Subcutaneous adipose tissue (tissue), 4 donors: ENCODE results near the gene ELSPBP1. TPM values are rescaled to one million over a fixed set of nuclear protein-coding genes. Genes with fewer than 3 reads are reported as not detected.

Experiments
- total RNA-seq, 4 donors: library from RNA; depleted of rRNA; stranded (reverse); fragments of >200 nt; gene quantifications; one replicate each; pipeline ENCODE4 v1.1.0, GENCODE V29; 2016
- TF ChIP-seq, protein P1 (sequence below): fragments of 450-650 bp; IDR thresholded peaks from one replicate; pipeline ENCODE4 v1.5.1; 2016; ENCODE audit warnings: low read depth, mild to moderate bottlenecking, control low read depth, antibody characterized with exemption, moderate library complexity

The ELSPBP1 gene
- total RNA-seq, 4 donors from 2014 or later, result not detected

DNA sequence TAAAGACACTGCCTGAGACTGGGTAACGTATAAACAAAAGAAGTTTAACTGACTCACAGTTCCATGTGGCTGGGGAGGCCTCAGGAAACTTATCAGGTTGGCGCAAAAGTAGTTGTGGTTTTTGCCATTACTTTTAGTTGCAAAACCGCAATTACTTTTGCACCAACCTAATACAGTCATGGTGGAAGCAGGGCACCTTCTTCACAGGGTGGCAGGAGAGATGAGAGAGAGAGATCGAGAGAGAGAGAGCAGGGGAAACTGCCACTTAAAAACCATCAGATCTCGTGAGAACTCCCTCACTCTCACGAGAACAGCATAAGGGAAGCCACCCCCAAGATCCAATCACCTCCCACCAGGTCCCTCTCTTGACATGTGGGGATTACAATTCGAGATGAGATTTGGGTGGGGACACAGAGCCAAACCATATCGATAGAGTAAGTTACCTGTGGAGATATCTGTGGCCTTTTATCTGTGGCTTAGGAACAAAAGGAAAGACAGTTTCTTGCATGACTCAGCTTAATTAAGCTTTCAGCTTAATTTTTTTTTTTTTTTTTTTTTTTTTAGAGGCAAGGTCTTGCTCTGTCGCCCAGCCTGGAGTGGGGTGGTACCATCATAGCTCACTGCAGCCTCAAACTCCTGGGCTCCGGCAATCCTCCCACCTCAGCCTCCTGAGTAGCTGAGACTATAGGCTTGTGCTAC lies 57.1 kb downstream of the ELSPBP1 start:
- TF ChIP-seq, protein P1, sequence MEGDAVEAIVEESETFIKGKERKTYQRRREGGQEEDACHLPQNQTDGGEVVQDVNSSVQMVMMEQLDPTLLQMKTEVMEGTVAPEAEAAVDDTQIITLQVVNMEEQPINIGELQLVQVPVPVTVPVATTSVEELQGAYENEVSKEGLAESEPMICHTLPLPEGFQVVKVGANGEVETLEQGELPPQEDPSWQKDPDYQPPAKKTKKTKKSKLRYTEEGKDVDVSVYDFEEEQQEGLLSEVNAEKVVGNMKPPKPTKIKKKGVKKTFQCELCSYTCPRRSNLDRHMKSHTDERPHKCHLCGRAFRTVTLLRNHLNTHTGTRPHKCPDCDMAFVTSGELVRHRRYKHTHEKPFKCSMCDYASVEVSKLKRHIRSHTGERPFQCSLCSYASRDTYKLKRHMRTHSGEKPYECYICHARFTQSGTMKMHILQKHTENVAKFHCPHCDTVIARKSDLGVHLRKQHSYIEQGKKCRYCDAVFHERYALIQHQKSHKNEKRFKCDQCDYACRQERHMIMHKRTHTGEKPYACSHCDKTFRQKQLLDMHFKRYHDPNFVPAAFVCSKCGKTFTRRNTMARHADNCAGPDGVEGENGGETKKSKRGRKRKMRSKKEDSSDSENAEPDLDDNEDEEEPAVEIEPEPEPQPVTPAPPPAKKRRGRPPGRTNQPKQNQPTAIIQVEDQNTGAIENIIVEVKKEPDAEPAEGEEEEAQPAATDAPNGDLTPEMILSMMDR, result no peak

DNA sequence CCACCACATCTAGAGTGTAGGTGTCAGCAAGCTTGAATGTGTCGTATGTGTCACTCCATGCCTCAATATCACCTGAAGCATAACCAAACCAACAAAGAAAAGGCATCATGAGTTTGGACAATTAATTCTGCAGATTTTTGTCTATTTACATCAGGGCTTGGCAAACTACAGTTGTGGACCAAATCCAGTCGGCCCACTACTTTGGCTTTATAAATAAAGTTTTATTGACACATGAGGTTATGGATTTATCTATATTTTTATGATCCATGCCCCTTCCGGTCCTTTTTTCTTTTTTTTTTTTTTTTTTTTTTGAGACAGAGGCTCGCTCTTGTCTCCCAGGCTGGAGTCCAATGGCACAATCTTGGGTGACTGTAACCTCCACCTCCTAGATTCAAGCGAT lies 58.6 kb downstream of the ELSPBP1 start:
- TF ChIP-seq, protein P1, result no peak

DNA sequence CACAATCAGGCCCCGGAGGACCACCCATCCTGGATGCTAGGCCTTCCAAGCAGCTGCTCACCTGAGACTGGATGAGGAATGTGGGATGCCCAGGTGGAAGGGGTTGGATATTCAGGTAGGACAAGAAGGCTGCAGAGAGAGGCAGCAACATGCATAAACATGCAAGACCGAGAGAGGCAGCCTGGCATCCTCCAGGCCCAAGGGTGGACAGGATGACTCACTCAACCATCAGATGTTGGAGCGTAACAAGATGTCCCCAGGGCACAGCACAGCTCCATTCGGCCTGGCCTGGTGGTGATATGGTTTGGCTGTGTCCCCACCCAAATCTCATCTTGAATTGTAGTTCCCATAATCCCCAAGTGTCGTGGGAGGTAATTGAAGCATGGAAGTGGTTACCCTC lies 59.4 kb downstream of the ELSPBP1 start:
- TF ChIP-seq, protein P1, result no peak

DNA sequence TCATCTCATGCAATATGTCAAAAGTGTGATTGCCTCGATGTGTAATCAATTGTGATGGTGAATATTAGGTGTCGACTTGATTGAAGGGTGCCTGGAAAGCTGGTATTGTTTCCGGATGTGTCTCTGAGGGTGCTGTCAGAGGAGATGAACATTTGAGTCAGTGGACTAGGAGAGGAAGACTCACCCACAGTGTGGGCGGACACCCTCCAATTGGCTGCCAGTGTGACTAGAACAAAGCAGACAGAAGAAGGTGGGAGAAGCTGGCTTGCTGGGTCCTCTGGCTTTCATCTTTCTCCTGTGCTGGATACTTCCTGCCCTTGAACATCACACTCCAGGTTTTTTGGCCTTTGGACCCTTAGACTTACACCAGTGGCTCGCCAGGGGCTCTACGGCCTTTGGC lies 64.9 kb downstream of the ELSPBP1 start:
- TF ChIP-seq, protein P1, result no peak

DNA sequence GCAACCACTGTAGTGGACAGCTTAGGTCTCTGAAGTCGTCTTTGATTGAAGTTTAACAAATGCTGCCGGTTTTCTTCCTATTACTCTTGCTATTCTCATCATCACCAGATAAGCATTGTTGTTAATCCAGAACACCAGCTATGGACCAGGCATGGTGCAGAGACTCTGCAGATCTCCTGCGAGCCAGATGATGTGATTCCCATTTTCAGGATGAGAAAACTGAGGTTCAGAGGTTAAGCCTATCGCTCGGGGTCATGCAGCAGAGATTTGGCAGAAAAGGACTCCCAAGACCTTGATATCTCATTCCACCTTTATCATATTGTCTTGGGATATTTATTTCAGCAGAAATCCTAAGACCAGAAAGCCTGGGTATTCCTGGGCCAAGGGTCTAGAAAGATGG lies 65.9 kb downstream of the ELSPBP1 start:
- TF ChIP-seq, protein P1, result no peak

DNA sequence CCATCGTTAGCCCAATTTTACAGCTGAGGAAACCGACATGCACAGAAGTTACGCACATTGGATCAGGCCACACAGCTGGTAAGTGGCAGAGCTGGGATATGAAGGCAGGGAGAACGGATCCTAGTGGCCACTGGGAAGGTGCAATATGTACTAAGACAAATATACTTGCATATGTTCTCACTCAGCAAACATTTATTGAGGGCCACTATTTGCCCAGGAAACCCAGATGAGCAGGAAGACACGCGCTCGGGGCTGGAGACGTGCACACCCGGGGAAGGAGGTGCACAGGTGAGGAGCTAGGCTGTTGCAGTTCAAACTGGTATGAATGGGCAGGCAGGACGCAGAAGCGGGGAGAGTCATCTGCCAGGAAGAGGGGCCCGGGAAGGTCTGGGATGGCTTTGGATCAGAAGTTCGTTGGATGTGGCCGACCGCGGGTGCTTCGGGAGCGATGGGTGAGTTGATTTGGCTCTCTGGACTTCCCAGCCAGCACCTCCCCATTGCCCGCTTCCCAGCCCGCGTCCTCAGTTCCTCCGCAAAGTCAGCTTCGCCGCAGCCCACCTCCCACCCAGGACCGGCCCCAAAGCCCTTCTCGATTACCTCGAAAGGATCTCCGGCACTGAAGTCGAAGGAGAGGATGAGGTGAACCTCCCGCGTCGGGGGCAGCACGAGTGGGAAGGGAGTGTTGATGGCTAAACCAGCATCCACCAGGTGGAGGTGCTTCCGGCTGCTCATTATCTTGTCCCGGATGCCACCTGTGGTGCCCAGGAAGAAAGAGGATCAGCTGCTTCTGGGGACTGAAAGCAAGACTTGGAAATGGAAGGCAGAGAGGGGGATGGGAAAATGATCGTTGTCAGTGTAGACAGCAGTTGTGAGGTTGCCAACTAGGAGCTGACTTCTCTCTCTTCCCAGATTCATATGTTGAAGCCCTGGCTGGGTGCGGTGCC lies 67.2 kb downstream of the ELSPBP1 start:
- TF ChIP-seq, protein P1, result no peak

DNA sequence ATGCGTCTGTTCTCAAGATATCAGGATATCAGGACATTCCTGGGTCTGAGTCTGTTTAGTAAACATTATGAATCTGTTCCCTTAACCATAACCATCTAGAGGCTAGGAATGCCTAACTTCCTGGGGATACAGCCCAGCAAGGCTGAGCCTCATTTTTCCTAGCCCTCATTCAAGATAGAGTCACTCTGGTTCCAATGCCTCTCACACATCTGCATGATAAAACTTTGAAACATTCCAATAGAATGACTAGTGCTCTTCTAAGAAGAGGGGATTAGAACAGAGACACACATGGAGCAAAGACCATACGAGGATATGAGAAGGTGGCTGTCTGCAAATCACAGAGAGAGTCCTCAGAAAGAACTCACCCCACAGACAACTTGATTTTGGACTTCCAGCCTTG lies 70.1 kb downstream of the ELSPBP1 start:
- TF ChIP-seq, protein P1, result no peak
